ENCODE measurements around the gene NDST4. TPM values are rescaled to one million over a fixed set of nuclear protein-coding genes. Genes with fewer than 3 reads are reported as not detected.

NDST4 gene
- total and polyA plus RNA-seq, 2 of the 13 experiments (the other 11 are each of a cell fraction or from before 2014, with no cell fraction given) = not detected

GRCh38 chr4:114941503-114941902 lies 171.9 kb downstream of the NDST4 start:
- TF ChIP-seq ZBTB20 (CRISPR knock-in tag; IDR thresholded peaks at IDR 0.05; ENCODE audit: borderline replicate concordance, low read depth) (no peak), MTF1 (CRISPR knock-in tag; IDR thresholded peaks at IDR 0.05) (no peak), MAFF (IDR thresholded peaks at IDR 0.05; ENCODE audit: low read depth, low read length) (no peak), ZNF296 (CRISPR knock-in tag; conservative IDR thresholded peaks at IDR 0.05) (no peak), KDM1A (CRISPR knock-in tag; IDR thresholded peaks at IDR 0.05) (no peak), RCOR2 (CRISPR knock-in tag; IDR thresholded peaks at IDR 0.05) (no peak), ZMAT5 (CRISPR knock-in tag; IDR thresholded peaks at IDR 0.05; ENCODE audit: borderline replicate concordance, low read depth) (no peak), ISX (CRISPR knock-in tag; conservative IDR thresholded peaks at IDR 0.05) (no peak), EEA1 (CRISPR knock-in tag; IDR thresholded peaks at IDR 0.05; ENCODE audit: borderline replicate concordance) (no peak), MTF2 (CRISPR knock-in tag; IDR thresholded peaks at IDR 0.05; ENCODE audit: borderline replicate concordance) (no peak), ZNF777 (CRISPR knock-in tag; IDR thresholded peaks at IDR 0.05) (no peak), TFDP1 (CRISPR knock-in tag; IDR thresholded peaks at IDR 0.05; ENCODE audit: borderline replicate concordance) (no peak), HOXD1 (CRISPR knock-in tag; IDR thresholded peaks at IDR 0.05) (no peak)
- in situ Hi-C loops (cut with HindIII; ENCODE audit: extremely low pct_ligation_motif_present, low pct_unique_long_range_greater_than_20kb) (no loop called here), intact Hi-C loops (cut with micrococcal nuclease; ENCODE audit: unreplicated experiment) (no loop called here)
- ATAC-seq = no peak
- CTCF ChIA-PET (ENCODE audit: low intra/inter-chr PET ratio, low total read pairs) = no interaction called here
- no peaks in the 10 kb centered on the region for H3K36me3 ChIP-seq (replicated peaks in 1 of 2; ENCODE audit: control insufficient read depth in 1 of 2, insufficient read depth in 2 of 2, low read length in 2 of 2)
- DNase-seq (ENCODE audit: low spot score) = no peak
- FAIRE-seq = no peak
- POLR2A ChIA-PET = no interaction called here
- no peaks in the 10 kb centered on the region for H3K9me3 ChIP-seq (ENCODE audit: low read length)
- no peak overlapping the region for H3K9ac ChIP-seq (ENCODE audit: insufficient read depth, low read depth, low read length)
- no peaks in the 10 kb centered on the region for H4K20me1 ChIP-seq (ENCODE audit: insufficient read depth, low read length)
- no peak overlapping the region for H2AFZ ChIP-seq (ENCODE audit: low read length)
- H3K27ac ChIP-seq (ENCODE audit: extremely low read length, insufficient read depth, low read length) = no peak overlapping the region
- BruUV-seq (replicated peaks) = no TSS peak
- H3K27me3 ChIP-seq (ENCODE audit: control insufficient read depth in 1 of 2, insufficient read depth in 2 of 2, low read length in 2 of 2) = no peaks in the 10 kb centered on the region
- H3K79me2 ChIP-seq (ENCODE audit: insufficient read depth, low read length) = no peaks in the 10 kb centered on the region
- H3K4me1 ChIP-seq (ENCODE audit: insufficient read depth, low read length) = no peaks in the 10 kb centered on the region
- H3K4me2 ChIP-seq (ENCODE audit: low read depth, low read length) = no peak overlapping the region
- WGBS (ENCODE audit: low lambda C conversion rate) = 0% methylated on average over 2 of the region's 2 CpGs
- H3K4me3 ChIP-seq (replicated peaks in 1 of 3; ENCODE audit: insufficient read depth in 1 of 3, low read depth in 2 of 3, low read length in 3 of 3) = no peak overlapping the region
